ENCODE data around the gene CSMD2. TPM values are rescaled to one million over a fixed set of nuclear protein-coding genes. Genes with fewer than 3 reads are reported as not detected.

Gene CSMD2
- total RNA-seq, 1 experiment from 2014 or later, result 13.2 TPM

DNA sequence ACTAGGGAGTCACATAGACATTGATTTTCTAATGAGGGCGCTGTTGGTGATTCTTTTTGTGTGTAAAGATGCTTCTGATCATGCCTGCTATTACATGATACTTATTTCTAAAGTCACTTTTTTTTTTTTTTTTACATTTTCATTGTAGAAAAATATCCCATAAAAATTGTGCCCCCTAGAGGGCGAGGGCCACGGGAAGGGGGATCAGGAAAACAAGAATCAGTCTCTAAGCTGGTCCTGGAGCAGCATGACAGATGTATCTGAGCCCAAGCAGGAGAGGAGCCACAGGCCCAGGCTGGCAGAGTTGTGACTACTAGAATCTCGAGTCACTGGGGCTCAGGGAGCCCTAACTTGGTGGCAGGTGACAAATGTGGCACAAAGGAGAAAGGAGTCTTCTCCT lies 664.5 kb downstream of the CSMD2 start (continued):
- TF ChIP-seq, protein P1, sequence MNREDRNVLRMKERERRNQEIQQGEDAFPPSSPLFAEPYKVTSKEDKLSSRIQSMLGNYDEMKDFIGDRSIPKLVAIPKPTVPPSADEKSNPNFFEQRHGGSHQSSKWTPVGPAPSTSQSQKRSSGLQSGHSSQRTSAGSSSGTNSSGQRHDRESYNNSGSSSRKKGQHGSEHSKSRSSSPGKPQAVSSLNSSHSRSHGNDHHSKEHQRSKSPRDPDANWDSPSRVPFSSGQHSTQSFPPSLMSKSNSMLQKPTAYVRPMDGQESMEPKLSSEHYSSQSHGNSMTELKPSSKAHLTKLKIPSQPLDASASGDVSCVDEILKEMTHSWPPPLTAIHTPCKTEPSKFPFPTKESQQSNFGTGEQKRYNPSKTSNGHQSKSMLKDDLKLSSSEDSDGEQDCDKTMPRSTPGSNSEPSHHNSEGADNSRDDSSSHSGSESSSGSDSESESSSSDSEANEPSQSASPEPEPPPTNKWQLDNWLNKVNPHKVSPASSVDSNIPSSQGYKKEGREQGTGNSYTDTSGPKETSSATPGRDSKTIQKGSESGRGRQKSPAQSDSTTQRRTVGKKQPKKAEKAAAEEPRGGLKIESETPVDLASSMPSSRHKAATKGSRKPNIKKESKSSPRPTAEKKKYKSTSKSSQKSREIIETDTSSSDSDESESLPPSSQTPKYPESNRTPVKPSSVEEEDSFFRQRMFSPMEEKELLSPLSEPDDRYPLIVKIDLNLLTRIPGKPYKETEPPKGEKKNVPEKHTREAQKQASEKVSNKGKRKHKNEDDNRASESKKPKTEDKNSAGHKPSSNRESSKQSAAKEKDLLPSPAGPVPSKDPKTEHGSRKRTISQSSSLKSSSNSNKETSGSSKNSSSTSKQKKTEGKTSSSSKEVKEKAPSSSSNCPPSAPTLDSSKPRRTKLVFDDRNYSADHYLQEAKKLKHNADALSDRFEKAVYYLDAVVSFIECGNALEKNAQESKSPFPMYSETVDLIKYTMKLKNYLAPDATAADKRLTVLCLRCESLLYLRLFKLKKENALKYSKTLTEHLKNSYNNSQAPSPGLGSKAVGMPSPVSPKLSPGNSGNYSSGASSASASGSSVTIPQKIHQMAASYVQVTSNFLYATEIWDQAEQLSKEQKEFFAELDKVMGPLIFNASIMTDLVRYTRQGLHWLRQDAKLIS (CRISPR knock-in tag; IDR thresholded peaks at IDR 0.05; ENCODE audit: borderline replicate concordance), result no peak
- TF ChIP-seq, protein P2, sequence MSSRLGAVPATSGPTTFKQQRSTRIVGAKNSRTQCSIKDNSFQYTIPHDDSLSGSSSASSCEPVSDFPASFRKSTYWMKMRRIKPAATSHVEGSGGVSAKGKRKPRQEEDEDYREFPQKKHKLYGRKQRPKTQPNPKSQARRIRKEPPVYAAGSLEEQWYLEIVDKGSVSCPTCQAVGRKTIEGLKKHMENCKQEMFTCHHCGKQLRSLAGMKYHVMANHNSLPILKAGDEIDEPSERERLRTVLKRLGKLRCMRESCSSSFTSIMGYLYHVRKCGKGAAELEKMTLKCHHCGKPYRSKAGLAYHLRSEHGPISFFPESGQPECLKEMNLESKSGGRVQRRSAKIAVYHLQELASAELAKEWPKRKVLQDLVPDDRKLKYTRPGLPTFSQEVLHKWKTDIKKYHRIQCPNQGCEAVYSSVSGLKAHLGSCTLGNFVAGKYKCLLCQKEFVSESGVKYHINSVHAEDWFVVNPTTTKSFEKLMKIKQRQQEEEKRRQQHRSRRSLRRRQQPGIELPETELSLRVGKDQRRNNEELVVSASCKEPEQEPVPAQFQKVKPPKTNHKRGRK (CRISPR knock-in tag; IDR thresholded peaks at IDR 0.05; ENCODE audit: borderline replicate concordance), result no peak

DNA sequence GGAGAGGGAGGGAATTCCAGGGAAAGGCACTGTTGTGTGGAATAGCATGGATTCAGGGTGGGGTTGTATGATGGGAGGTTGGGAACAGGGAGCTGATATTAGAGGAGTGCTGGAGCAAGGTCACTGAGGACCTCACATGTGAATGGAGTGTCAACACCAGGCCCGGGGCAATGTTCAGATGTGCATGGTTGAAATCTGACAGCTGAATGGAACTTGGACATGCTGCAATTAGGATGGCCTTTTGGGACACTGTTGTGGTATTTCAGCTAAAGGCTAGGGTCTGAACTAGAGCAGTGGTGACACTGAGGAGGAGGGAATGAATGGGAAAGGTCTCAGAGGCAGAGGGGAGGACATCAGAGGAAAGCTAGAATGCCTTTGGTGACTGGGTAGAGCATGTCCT lies 667.6 kb downstream of the CSMD2 start:
- H3K4me3 Mint-ChIP-seq, result no peak overlapping the region
- H3K36me3 Mint-ChIP-seq, result peaks cover 39% of the 10 kb centered on the region
- no peak overlapping the region for H3K27ac Mint-ChIP-seq
- TF ChIP-seq, protein P3, sequence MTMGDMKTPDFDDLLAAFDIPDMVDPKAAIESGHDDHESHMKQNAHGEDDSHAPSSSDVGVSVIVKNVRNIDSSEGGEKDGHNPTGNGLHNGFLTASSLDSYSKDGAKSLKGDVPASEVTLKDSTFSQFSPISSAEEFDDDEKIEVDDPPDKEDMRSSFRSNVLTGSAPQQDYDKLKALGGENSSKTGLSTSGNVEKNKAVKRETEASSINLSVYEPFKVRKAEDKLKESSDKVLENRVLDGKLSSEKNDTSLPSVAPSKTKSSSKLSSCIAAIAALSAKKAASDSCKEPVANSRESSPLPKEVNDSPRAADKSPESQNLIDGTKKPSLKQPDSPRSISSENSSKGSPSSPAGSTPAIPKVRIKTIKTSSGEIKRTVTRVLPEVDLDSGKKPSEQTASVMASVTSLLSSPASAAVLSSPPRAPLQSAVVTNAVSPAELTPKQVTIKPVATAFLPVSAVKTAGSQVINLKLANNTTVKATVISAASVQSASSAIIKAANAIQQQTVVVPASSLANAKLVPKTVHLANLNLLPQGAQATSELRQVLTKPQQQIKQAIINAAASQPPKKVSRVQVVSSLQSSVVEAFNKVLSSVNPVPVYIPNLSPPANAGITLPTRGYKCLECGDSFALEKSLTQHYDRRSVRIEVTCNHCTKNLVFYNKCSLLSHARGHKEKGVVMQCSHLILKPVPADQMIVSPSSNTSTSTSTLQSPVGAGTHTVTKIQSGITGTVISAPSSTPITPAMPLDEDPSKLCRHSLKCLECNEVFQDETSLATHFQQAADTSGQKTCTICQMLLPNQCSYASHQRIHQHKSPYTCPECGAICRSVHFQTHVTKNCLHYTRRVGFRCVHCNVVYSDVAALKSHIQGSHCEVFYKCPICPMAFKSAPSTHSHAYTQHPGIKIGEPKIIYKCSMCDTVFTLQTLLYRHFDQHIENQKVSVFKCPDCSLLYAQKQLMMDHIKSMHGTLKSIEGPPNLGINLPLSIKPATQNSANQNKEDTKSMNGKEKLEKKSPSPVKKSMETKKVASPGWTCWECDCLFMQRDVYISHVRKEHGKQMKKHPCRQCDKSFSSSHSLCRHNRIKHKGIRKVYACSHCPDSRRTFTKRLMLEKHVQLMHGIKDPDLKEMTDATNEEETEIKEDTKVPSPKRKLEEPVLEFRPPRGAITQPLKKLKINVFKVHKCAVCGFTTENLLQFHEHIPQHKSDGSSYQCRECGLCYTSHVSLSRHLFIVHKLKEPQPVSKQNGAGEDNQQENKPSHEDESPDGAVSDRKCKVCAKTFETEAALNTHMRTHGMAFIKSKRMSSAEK (CRISPR knock-in tag; IDR thresholded peaks at IDR 0.05; ENCODE audit: borderline replicate concordance), result no peak
- TF ChIP-seq ATF1 (CRISPR knock-in tag; IDR thresholded peaks at IDR 0.05) (no peak), IRF2 (CRISPR knock-in tag; IDR thresholded peaks at IDR 0.05; ENCODE audit: borderline replicate concordance, low read depth) (no peak)
- ATAC-seq (no peak), DNase-seq (ENCODE audit: low spot score) (no peak)
- POLR2A ChIA-PET, result no interaction called here
- CTCF ChIA-PET, result interaction anchor here (1.2 kb wide), 1 partner anchor 27 kb away, joined by 3 read pairs; no protein-coding TSS in a partner anchor
- peaks cover 57% of the 10 kb centered on the region for H3K9me3 Mint-ChIP-seq
- peaks cover 15% of the 10 kb centered on the region for H3K27me3 Mint-ChIP-seq (ENCODE audit: low read depth)
- peaks cover 5% of the 10 kb centered on the region for H3K4me1 Mint-ChIP-seq

DNA sequence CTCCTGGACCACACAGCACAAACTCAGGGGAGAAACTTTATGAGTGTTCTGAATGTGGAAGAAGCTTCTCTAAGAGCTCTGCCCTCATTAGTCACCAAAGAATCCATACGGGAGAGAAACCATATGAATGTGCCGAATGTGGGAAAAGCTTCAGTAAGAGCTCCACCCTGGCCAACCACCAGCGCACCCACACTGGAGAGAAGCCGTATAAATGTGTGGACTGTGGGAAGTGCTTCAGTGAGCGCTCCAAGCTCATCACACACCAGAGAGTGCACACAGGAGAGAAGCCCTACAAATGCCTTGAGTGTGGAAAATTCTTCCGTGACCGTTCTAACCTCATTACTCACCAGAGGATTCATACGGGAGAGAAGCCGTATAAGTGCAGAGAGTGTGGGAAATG lies 670.1 kb downstream of the CSMD2 start:
- Mint-ChIP-seq H3K27ac (no peak overlapping the region), H3K27me3 (ENCODE audit: low read depth) (peaks cover 15% of the 10 kb centered on the region), H3K4me3 (no peak overlapping the region), H3K36me3 (peaks cover 59% of the 10 kb centered on the region), H3K4me1 (peaks cover 5% of the 10 kb centered on the region), H3K9me3 (peaks cover 66% of the 10 kb centered on the region)
- DNase-seq (ENCODE audit: low spot score), result no peak
- ChIA-PET CTCF (no interaction called here), POLR2A (no interaction called here)
- no peak for ATAC-seq
- TF ChIP-seq EMX1 (CRISPR knock-in tag; IDR thresholded peaks at IDR 0.05) (no peak), SOX15 (CRISPR knock-in tag; IDR thresholded peaks at IDR 0.05) (no peak), SMAD3 (CRISPR knock-in tag; IDR thresholded peaks at IDR 0.05; ENCODE audit: borderline replicate concordance) (no peak), ATF1 (CRISPR knock-in tag; IDR thresholded peaks at IDR 0.05) (no peak), MYBL2 (CRISPR knock-in tag; IDR thresholded peaks at IDR 0.05) (no peak), FOXK1 (CRISPR knock-in tag; IDR thresholded peaks at IDR 0.05) (no peak), ZNF219 (CRISPR knock-in tag; IDR thresholded peaks at IDR 0.05; ENCODE audit: borderline replicate concordance) (no peak), IRF2 (CRISPR knock-in tag; IDR thresholded peaks at IDR 0.05; ENCODE audit: borderline replicate concordance, low read depth) (no peak), ZNF671 (CRISPR knock-in tag; IDR thresholded peaks at IDR 0.05) (no peak), ZNF232 (CRISPR knock-in tag; IDR thresholded peaks at IDR 0.05) (no peak), PRRX2 (CRISPR knock-in tag; IDR thresholded peaks at IDR 0.05) (no peak), ZNF138 (CRISPR knock-in tag; conservative IDR thresholded peaks at IDR 0.05) (no peak)
- TF ChIP-seq, protein P4, sequence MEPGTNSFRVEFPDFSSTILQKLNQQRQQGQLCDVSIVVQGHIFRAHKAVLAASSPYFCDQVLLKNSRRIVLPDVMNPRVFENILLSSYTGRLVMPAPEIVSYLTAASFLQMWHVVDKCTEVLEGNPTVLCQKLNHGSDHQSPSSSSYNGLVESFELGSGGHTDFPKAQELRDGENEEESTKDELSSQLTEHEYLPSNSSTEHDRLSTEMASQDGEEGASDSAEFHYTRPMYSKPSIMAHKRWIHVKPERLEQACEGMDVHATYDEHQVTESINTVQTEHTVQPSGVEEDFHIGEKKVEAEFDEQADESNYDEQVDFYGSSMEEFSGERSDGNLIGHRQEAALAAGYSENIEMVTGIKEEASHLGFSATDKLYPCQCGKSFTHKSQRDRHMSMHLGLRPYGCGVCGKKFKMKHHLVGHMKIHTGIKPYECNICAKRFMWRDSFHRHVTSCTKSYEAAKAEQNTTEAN (CRISPR knock-in tag; IDR thresholded peaks at IDR 0.05), result no peak
- TF ChIP-seq, protein P2 (CRISPR knock-in tag; IDR thresholded peaks at IDR 0.05; ENCODE audit: borderline replicate concordance), result no peak
- TF ChIP-seq, protein P5, sequence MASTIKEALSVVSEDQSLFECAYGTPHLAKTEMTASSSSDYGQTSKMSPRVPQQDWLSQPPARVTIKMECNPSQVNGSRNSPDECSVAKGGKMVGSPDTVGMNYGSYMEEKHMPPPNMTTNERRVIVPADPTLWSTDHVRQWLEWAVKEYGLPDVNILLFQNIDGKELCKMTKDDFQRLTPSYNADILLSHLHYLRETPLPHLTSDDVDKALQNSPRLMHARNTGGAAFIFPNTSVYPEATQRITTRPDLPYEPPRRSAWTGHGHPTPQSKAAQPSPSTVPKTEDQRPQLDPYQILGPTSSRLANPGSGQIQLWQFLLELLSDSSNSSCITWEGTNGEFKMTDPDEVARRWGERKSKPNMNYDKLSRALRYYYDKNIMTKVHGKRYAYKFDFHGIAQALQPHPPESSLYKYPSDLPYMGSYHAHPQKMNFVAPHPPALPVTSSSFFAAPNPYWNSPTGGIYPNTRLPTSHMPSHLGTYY (CRISPR knock-in tag; IDR thresholded peaks at IDR 0.05), result no peak
- TF ChIP-seq, protein P6, sequence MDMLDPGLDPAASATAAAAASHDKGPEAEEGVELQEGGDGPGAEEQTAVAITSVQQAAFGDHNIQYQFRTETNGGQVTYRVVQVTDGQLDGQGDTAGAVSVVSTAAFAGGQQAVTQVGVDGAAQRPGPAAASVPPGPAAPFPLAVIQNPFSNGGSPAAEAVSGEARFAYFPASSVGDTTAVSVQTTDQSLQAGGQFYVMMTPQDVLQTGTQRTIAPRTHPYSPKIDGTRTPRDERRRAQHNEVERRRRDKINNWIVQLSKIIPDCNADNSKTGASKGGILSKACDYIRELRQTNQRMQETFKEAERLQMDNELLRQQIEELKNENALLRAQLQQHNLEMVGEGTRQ (CRISPR knock-in tag; IDR thresholded peaks at IDR 0.05), result no peak

Measured in WTC11 (cell line).